Measurements from ENCODE around the gene LARP6. TPM values are rescaled to one million over a fixed set of nuclear protein-coding genes. Genes with fewer than 3 reads are reported as not detected.
"Not testable (repeated sequence)": the region's sequence is repeated elsewhere in the genome, so short reads cannot be mapped to it uniquely, and the experiment has no call there.

Gene LARP6
- total and polyA plus RNA-seq, 12 donors = 4.9 to 36.5 (median 9.6) TPM

GRCh38 chr15:70818580-70818979 lies 35.4 kb downstream of the LARP6 start:
- Histone ChIP-seq H3K4me1 (replicated peaks in 1 of 2) (no peaks in the 10 kb centered on the region), H3K4me3 (no peak overlapping the region), H3K27ac (no peak overlapping the region), H3K9me3 (replicated peaks in 1 of 3) (no peaks in the 10 kb centered on the region), H3K36me3 (replicated peaks in 1 of 2) (no peaks in the 10 kb centered on the region), H3K27me3 (no peaks in the 10 kb centered on the region)
- WGBS, 4 donors = 93 to 100% (median 98%) methylated on average over 2 of the region's 2 CpGs
- intact Hi-C loops (cut with DNase I) = loop anchor here in 1 of 2 donors (10.0 kb wide), 1 partner anchor 134 kb away; no protein-coding TSS in a partner anchor
- no peak for DNase-seq
- no peak for TF ChIP-seq POLR2A (IDR thresholded peaks at IDR 0.05)
- TF ChIP-seq, protein P1, sequence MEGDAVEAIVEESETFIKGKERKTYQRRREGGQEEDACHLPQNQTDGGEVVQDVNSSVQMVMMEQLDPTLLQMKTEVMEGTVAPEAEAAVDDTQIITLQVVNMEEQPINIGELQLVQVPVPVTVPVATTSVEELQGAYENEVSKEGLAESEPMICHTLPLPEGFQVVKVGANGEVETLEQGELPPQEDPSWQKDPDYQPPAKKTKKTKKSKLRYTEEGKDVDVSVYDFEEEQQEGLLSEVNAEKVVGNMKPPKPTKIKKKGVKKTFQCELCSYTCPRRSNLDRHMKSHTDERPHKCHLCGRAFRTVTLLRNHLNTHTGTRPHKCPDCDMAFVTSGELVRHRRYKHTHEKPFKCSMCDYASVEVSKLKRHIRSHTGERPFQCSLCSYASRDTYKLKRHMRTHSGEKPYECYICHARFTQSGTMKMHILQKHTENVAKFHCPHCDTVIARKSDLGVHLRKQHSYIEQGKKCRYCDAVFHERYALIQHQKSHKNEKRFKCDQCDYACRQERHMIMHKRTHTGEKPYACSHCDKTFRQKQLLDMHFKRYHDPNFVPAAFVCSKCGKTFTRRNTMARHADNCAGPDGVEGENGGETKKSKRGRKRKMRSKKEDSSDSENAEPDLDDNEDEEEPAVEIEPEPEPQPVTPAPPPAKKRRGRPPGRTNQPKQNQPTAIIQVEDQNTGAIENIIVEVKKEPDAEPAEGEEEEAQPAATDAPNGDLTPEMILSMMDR (IDR thresholded peaks at IDR 0.05) = no peak

GRCh38 chr15:70817266-70817665 lies 36.7 kb downstream of the LARP6 start:
- Histone ChIP-seq H3K4me1 (replicated peaks in 1 of 2) (no peaks in the 10 kb centered on the region), H3K9me3 (replicated peaks in 1 of 3) (no peaks in the 10 kb centered on the region), H3K4me3 (no peak overlapping the region), H3K27me3 (no peaks in the 10 kb centered on the region), H3K36me3 (replicated peaks in 1 of 2) (no peaks in the 10 kb centered on the region), H3K27ac (no peak overlapping the region)
- intact Hi-C loops (cut with DNase I) = loop anchor here in 1 of 2 donors (10.0 kb wide), 1 partner anchor 132 kb away; no protein-coding TSS in a partner anchor
- TF ChIP-seq POLR2A (IDR thresholded peaks at IDR 0.05) = no peak
- TF ChIP-seq, protein P1 (IDR thresholded peaks at IDR 0.05) = no peak
- DNase-seq = no peak

DNA sequence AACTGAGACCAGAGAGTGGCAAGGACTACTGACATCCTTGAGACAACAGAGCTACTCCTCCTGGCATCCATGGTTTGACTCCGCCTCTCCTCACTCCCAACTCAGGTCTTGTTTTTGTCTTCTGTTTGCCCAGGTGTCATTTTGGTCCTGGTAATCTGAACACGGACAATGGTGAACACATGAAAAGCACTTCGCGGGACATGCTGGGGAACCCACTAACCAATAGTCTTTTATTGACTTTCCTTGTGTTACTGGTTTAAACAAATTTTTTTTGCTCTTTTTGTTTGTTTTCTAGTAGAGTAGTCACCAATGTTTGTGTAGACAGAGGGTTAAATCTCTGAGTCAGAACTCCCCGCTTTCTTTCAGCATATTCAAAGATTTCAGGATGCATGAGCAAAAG lies 38.4 kb downstream of the LARP6 start:
- H3K27ac ChIP-seq = no peak overlapping the region
- H3K4me1 ChIP-seq (replicated peaks in 1 of 2) = peaks cover 0 to 10% of the 10 kb centered on the region in 2 donors
- H3K4me3 ChIP-seq = no peak overlapping the region
- no peaks in the 10 kb centered on the region for H3K36me3 ChIP-seq (replicated peaks in 1 of 2)
- intact Hi-C loops (cut with DNase I) = loop anchor here in 1 of 2 donors (10.0 kb wide), 1 partner anchor 131 kb away; no protein-coding TSS in a partner anchor
- no peaks in the 10 kb centered on the region for H3K9me3 ChIP-seq (replicated peaks in 1 of 3)
- WGBS, 4 donors = 92 to 98% (median 93%) methylated on average over 5 of the region's 5 CpGs
- TF ChIP-seq, protein P1 (IDR thresholded peaks at IDR 0.05) = no peak
- no peak for TF ChIP-seq POLR2A (IDR thresholded peaks at IDR 0.05)
- DNase-seq = no peak
- no peaks in the 10 kb centered on the region for H3K27me3 ChIP-seq

GRCh38 chr15:70815011-70815410 lies 38.9 kb downstream of the LARP6 start:
- H3K36me3 ChIP-seq (replicated peaks in 1 of 2); DNase-seq; H3K27ac ChIP-seq; H3K9me3 ChIP-seq (replicated peaks in 1 of 3); H3K4me3 ChIP-seq; H3K27me3 ChIP-seq: not testable (repeated sequence)
- 60 to 80% (median 74%) methylated on average over 4 of the region's 4 CpGs for WGBS, 4 donors
- intact Hi-C loops (cut with DNase I) = loop anchor here in 1 of 2 donors (10.0 kb wide), 1 partner anchor 130 kb away; no protein-coding TSS in a partner anchor
- H3K4me1 ChIP-seq (replicated peaks in 1 of 2) = peaks cover 0 to 10% of the 10 kb centered on the region in 2 donors

DNA sequence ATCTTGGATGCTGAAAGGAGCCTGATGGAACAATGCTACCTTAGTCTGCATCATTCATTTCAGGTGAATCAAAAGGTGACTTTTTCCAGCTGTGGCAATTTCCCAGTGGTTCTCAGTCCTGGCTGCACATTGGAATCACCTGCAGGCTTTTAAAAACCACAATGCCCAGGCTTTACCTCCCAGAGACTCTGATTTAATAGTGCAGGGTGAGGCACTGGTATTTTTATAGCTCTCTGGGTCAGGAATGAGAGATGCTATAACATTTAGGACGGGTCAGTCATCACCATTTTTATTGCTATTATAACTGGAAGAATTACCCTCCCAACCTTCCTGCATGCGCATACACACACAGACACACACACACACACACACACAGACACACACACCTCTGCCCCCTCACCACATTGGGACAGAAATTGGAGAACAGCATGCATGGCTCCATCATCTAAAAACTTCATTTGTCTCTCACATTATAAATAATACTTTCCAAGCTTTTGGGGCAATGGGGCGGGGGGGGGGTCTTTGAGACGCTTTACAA lies 41.1 kb downstream of the LARP6 start:
- H3K27ac ChIP-seq = no peak overlapping the region
- DNase-seq = no peak
- H3K4me3 ChIP-seq = no peak overlapping the region
- peaks cover 0 to 10% of the 10 kb centered on the region in 2 donors for H3K4me1 ChIP-seq (replicated peaks in 1 of 2)
- 77 to 91% (median 83%) methylated on average over 4 of the region's 4 CpGs for WGBS, 4 donors
- TF ChIP-seq, protein P1 (IDR thresholded peaks at IDR 0.05) = no peak
- no peak for TF ChIP-seq POLR2A (IDR thresholded peaks at IDR 0.05)
- intact Hi-C loops (cut with DNase I) = loop anchor here (5.0 to 10.0 kb wide), 2 partner anchors 128 to 136 kb away; no protein-coding TSS in a partner anchor
- no peaks in the 10 kb centered on the region for H3K27me3 ChIP-seq
- H3K36me3 ChIP-seq (replicated peaks in 1 of 2) = no peaks in the 10 kb centered on the region
- no peaks in the 10 kb centered on the region for H3K9me3 ChIP-seq (replicated peaks in 1 of 3)

Measured in adrenal gland (tissue), 12 donors.